KMS-11 (cell line): ENCODE data around the gene ANKHD1.
"Not testable (repeated sequence)": the region's sequence is repeated elsewhere in the genome, so short reads cannot be mapped to it uniquely, and the experiment has no call there.

Experiments used
- H2AFZ ChIP-seq: fragments of 200-600 bp; sonication (generic); 2 replicates; pipeline ENCODE4 v1.6.1; 2016; ENCODE audit warnings: antibody characterized with exemption, mixed run types, low read depth
- H3K27ac ChIP-seq: fragments of 200-600 bp; sonication (generic); 2 replicates; pipeline ENCODE4 v1.6.1; 2016; ENCODE audit warnings: mild to moderate bottlenecking, mixed run types
- H3K27me3 ChIP-seq: fragments of 200-600 bp; sonication (generic); 2 replicates; pipeline ENCODE4 v1.6.1; 2017; ENCODE audit warnings: mild to moderate bottlenecking, low read depth, mixed run types, moderate library complexity; ENCODE audit not compliant: insufficient read depth
- H3K36me3 ChIP-seq: fragments of 200-600 bp; sonication (generic); 2 replicates; pipeline ENCODE4 v1.6.1; 2017; ENCODE audit warnings: mild to moderate bottlenecking, mixed run types; ENCODE audit not compliant: insufficient read depth
- H3K4me1 ChIP-seq: fragments of 200-600 bp; sonication (generic); 2 replicates; pipeline ENCODE4 v1.6.1; 2016; ENCODE audit warnings: mild to moderate bottlenecking, low read depth, mixed run types; ENCODE audit not compliant: poor library complexity, severe bottlenecking
- H3K4me2 ChIP-seq: fragments of 200-600 bp; sonication (generic); 2 replicates; pipeline ENCODE4 v1.7.0; 2016; ENCODE audit warnings: mild to moderate bottlenecking, mixed run types
- H3K4me3 ChIP-seq: fragments of 200-600 bp; sonication (generic); IDR thresholded peaks from 2 replicates; pipeline ENCODE4 v1.6.1; 2017; ENCODE audit warnings: low read depth, low read length, mixed read lengths; ENCODE audit not compliant: insufficient read depth
- H3K79me2 ChIP-seq: fragments of 200-600 bp; sonication (generic); 2 replicates; pipeline ENCODE4 v1.6.1; 2016; ENCODE audit warnings: low read depth, mixed run types; ENCODE audit not compliant: insufficient read depth
- H3K9ac ChIP-seq: fragments of 200-600 bp; sonication (generic); 2 replicates; pipeline ENCODE4 v1.6.1; 2016; ENCODE audit warnings: mild to moderate bottlenecking, mixed run types
- H4K20me1 ChIP-seq: fragments of 200-600 bp; sonication (generic); 2 replicates; pipeline ENCODE4 v1.6.1; 2016; ENCODE audit warnings: mild to moderate bottlenecking, mixed run types; ENCODE audit not compliant: insufficient read depth
- CTCF ChIP-seq: fragments of 200-600 bp; sonication (generic); conservative IDR thresholded peaks from 2 replicates; pipeline ENCODE4 v1.6.1; 2017; ENCODE audit warnings: low read depth, mild to moderate bottlenecking, antibody characterized with exemption, low read length, moderate library complexity, mixed read lengths

The ANKHD1 gene

GRCh38 chr5:140573683-140574082, 172.1 kb downstream of the ANKHD1 start:
- H3K4me1 ChIP-seq, result peaks cover 27% of the 10 kb centered on the region
- no peak overlapping the region for H3K27ac ChIP-seq
- no peaks in the 10 kb centered on the region for H3K36me3 ChIP-seq
- H3K9ac ChIP-seq, result no peak overlapping the region
- no peak overlapping the region for H3K4me3 ChIP-seq
- H3K27me3 ChIP-seq, result no peaks in the 10 kb centered on the region
- H2AFZ ChIP-seq, result no peak overlapping the region
- no peak for TF ChIP-seq CTCF
- H3K79me2 ChIP-seq, result no peaks in the 10 kb centered on the region
- no peaks in the 10 kb centered on the region for H4K20me1 ChIP-seq
- no peak overlapping the region for H3K4me2 ChIP-seq

- Histone ChIP-seq H3K4me2 (no peak overlapping the region), H3K9ac (no peak overlapping the region), H2AFZ (no peak overlapping the region), H3K27me3 (no peaks in the 10 kb centered on the region), H3K27ac (no peak overlapping the region), H3K4me1 (peaks cover 23% of the 10 kb centered on the region), H3K36me3 (no peaks in the 10 kb centered on the region), H3K4me3 (no peak overlapping the region), H3K79me2 (no peaks in the 10 kb centered on the region), H4K20me1 (no peaks in the 10 kb centered on the region)
- no peak for TF ChIP-seq CTCF
Measured at GRCh38 chr5:140574165-140574564, 172.5 kb downstream of the ANKHD1 start.

- Histone ChIP-seq H4K20me1 (no peaks in the 10 kb centered on the region), H2AFZ (no peak overlapping the region), H3K27ac (no peak overlapping the region), H3K4me2 (no peak overlapping the region), H3K4me1 (peaks cover 11% of the 10 kb centered on the region), H3K27me3 (no peaks in the 10 kb centered on the region), H3K4me3 (no peak overlapping the region), H3K9ac (no peak overlapping the region), H3K36me3 (no peaks in the 10 kb centered on the region), H3K79me2 (no peaks in the 10 kb centered on the region)
- TF ChIP-seq CTCF, result no peak
Measured at GRCh38 chr5:140575309-140575708, 173.7 kb downstream of the ANKHD1 start.

- Histone ChIP-seq H3K36me3 (no peaks in the 10 kb centered on the region), H3K4me3 (no peak overlapping the region), H3K27ac (no peak overlapping the region), H2AFZ (no peak overlapping the region), H3K4me2 (no peak overlapping the region), H4K20me1 (no peaks in the 10 kb centered on the region), H3K27me3 (no peaks in the 10 kb centered on the region), H3K9ac (no peak overlapping the region), H3K79me2 (no peaks in the 10 kb centered on the region), H3K4me1 (peaks cover 8% of the 10 kb centered on the region)
- no peak for TF ChIP-seq CTCF
Measured at GRCh38 chr5:140576776-140577201, 175.2 kb downstream of the ANKHD1 start.

GRCh38 chr5:140579188-140579747, 177.6 kb downstream of the ANKHD1 start:
- H4K20me1 ChIP-seq, H3K4me1 ChIP-seq, H3K27me3 ChIP-seq, H3K9ac ChIP-seq, H3K4me3 ChIP-seq, H2AFZ ChIP-seq, H3K79me2 ChIP-seq, H3K36me3 ChIP-seq, H3K4me2 ChIP-seq, H3K27ac ChIP-seq: not testable (repeated sequence)
